Neural cell (in vitro differentiated cells): ENCODE measurements around the gene SPATA32. TPM values are rescaled to one million over a fixed set of nuclear protein-coding genes. Genes with fewer than 3 reads are reported as not detected.

ENCODE experiments used
- H2AFZ ChIP-seq: fragments of 200-600, 300-800 bp; sonication (generic), shearing (Covaris generic); 2 replicates; pipeline ENCODE4 v1.6.0; 2014; ENCODE audit warnings: low read depth, mild to moderate bottlenecking, antibody characterized with exemption, low read length, moderate library complexity
- H3F3A ChIP-seq: fragments of 200-600 bp; shearing (Covaris generic); 2 replicates; pipeline ENCODE4 v1.6.1; 2016; ENCODE audit warnings: mild to moderate bottlenecking, moderate library complexity, mixed read lengths, antibody characterized with exemption, low read length; ENCODE audit not compliant: insufficient read depth, poor library complexity, severe bottlenecking
- H3K27ac ChIP-seq: fragments of 200-600, 300-800 bp; sonication (generic), shearing (Covaris generic); 2 replicates; pipeline ENCODE4 v1.5.1; 2014; ENCODE audit warnings: mild to moderate bottlenecking, low read length, moderate library complexity
- H3K27me3 ChIP-seq: fragments of 300-800, 200-600 bp; sonication (generic), shearing (Covaris generic); 2 replicates; pipeline ENCODE4 v1.6.0; 2014; ENCODE audit warnings: mild to moderate bottlenecking, low read depth, low read length, moderate library complexity; ENCODE audit not compliant: insufficient read depth
- H3K36me3 ChIP-seq: fragments of 300-800, 200-600 bp; sonication (generic), shearing (Covaris generic); 2 replicates; pipeline ENCODE4 v1.5.1; 2014; ENCODE audit warnings: mild to moderate bottlenecking, antibody characterized with exemption, low read length, moderate library complexity; ENCODE audit not compliant: insufficient read depth
- H3K4me2 ChIP-seq: fragments of 300-800, 200-600 bp; sonication (generic), shearing (Covaris generic); 2 replicates; pipeline ENCODE4 v1.6.0; 2014; ENCODE audit warnings: mild to moderate bottlenecking, low read length
- H3K4me3 ChIP-seq: fragments of 300-800, 200-600 bp; sonication (generic), shearing (Covaris generic); 2 replicates; pipeline ENCODE4 v1.5.1; 2014; ENCODE audit warnings: mild to moderate bottlenecking, low read length, moderate library complexity
- H3K79me2 ChIP-seq: fragments of 200-600 bp; shearing (Covaris generic); replicated peaks from 2 replicates; pipeline ENCODE4 v1.6.0; 2014; ENCODE audit warnings: mild to moderate bottlenecking, low read length, moderate library complexity; ENCODE audit not compliant: insufficient read depth
- H3K9ac ChIP-seq: fragments of 300-800, 200-600 bp; sonication (generic), shearing (Covaris generic); 2 replicates; pipeline ENCODE4 v1.6.1; 2016; ENCODE audit warnings: mild to moderate bottlenecking, low read length, mixed read lengths
- H3K9me2 ChIP-seq: fragments of 200-600 bp; shearing (Covaris generic); 2 replicates; pipeline ENCODE4 v1.6.1; 2016; ENCODE audit warnings: mild to moderate bottlenecking, low read length, mixed read lengths; ENCODE audit not compliant: insufficient read depth
- H3K9me3 ChIP-seq: fragments of 200-600, 300-800 bp; sonication (generic), shearing (Covaris generic); 2 replicates; pipeline ENCODE4 v1.6.1; 2016; ENCODE audit warnings: mild to moderate bottlenecking, mixed run types, low read length, moderate library complexity, mixed read lengths
- H4K20me1 ChIP-seq: fragments of 200-600 bp; shearing (Covaris generic); 2 replicates; pipeline ENCODE4 v1.6.1; 2016; ENCODE audit warnings: mild to moderate bottlenecking, mixed run types; ENCODE audit not compliant: insufficient read depth
- EP300 ChIP-seq: fragments of 450-650 bp; conservative IDR thresholded peaks from 2 replicates; pipeline ENCODE4 v1.6.1; 2014; ENCODE audit warnings: antibody characterized with exemption, mild to moderate bottlenecking, moderate library complexity; ENCODE audit not compliant: poor library complexity, severe bottlenecking
- EZH2 ChIP-seq: fragments of 200-600, 300-800 bp; shearing (Covaris generic), sonication (generic); IDR thresholded peaks from 2 replicates; pipeline ENCODE4 v1.6.1; 2014; ENCODE audit warnings: antibody characterized with exemption, low read length, borderline replicate concordance, mild to moderate bottlenecking; ENCODE audit not compliant: insufficient read depth, poor library complexity, severe bottlenecking
- MXI1 ChIP-seq: fragments of 450-650 bp; conservative IDR thresholded peaks from 2 replicates; pipeline ENCODE4 v1.6.1; 2014; ENCODE audit warnings: antibody characterized with exemption, mild to moderate bottlenecking; ENCODE audit not compliant: poor library complexity, severe bottlenecking
- POLR2AphosphoS5 ChIP-seq: IDR thresholded peaks from 2 replicates; pipeline ENCODE4 v1.6.1; 2012
- RAD21 ChIP-seq: fragments of 450-650 bp; conservative IDR thresholded peaks from 2 replicates; pipeline ENCODE4 v1.6.1; 2014; ENCODE audit warnings: antibody characterized with exemption, mild to moderate bottlenecking, moderate library complexity
- REST ChIP-seq: IDR thresholded peaks from 2 replicates; pipeline ENCODE4 v1.6.1; 2012; ENCODE audit warnings: borderline replicate concordance
- SMC3 ChIP-seq: fragments of 450-650 bp; conservative IDR thresholded peaks from 2 replicates; pipeline ENCODE4 v1.6.1; 2014; ENCODE audit warnings: antibody characterized with exemption, mild to moderate bottlenecking, moderate library complexity; ENCODE audit not compliant: poor library complexity
- TAF1 ChIP-seq: IDR thresholded peaks from 2 replicates; pipeline ENCODE4 v1.6.1; 2012; ENCODE audit warnings: low read depth
- polyA plus RNA-seq: library from polyadenylated mRNA; depleted of rRNA; stranded (reverse); fragments of >200 nt; gene quantifications from 2 replicates; pipeline ENCODE4 v1.2.3, GENCODE V29; 2014
- TF ChIP-seq, protein P1 (sequence below): fragments of 450-650 bp; IDR thresholded peaks from 2 replicates; pipeline ENCODE4 v1.5.1; 2014; ENCODE audit warnings: antibody characterized with exemption, mild to moderate bottlenecking, moderate library complexity; ENCODE audit not compliant: poor library complexity, severe bottlenecking

The SPATA32 gene
- polyA plus RNA-seq, 1 donor from 2014 or later: not detected

DNA sequence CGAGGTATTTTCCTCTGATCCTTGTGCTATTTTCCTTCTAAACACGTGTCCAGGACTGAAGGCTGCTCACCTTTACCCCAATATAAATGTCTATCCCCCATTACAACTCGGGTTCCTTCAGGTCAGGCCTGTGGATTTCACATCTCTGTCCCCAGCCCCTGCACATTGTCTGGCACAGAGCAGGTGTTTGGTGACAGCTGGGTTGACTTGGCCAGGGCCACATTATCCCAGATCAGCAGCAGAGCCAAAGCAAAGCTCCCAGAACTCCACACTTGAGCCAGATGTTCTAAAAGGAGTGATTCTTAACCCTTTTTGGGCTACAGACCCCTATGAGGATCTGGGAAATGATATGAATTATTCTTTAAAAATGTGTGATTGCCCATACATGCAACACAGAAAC, 18.0 kb upstream of the SPATA32 start:
- H3K36me3 ChIP-seq: no peaks in the 10 kb centered on the region
- no peaks in the 10 kb centered on the region for H3K27me3 ChIP-seq
- H4K20me1 ChIP-seq: no peaks in the 10 kb centered on the region
- H2AFZ ChIP-seq: no peak overlapping the region
- no peaks in the 10 kb centered on the region for H3K79me2 ChIP-seq
- H3K4me3 ChIP-seq: no peak overlapping the region
- no peaks in the 10 kb centered on the region for H3K9me2 ChIP-seq
- no peaks in the 10 kb centered on the region for H3K9me3 ChIP-seq
- H3K4me2 ChIP-seq: no peak overlapping the region
- no peak overlapping the region for H3K9ac ChIP-seq
- H3K27ac ChIP-seq: no peak overlapping the region
- TF ChIP-seq RAD21: no peak
- TF ChIP-seq EZH2: no peak
- TF ChIP-seq SMC3: no peak
- TF ChIP-seq, protein P1, sequence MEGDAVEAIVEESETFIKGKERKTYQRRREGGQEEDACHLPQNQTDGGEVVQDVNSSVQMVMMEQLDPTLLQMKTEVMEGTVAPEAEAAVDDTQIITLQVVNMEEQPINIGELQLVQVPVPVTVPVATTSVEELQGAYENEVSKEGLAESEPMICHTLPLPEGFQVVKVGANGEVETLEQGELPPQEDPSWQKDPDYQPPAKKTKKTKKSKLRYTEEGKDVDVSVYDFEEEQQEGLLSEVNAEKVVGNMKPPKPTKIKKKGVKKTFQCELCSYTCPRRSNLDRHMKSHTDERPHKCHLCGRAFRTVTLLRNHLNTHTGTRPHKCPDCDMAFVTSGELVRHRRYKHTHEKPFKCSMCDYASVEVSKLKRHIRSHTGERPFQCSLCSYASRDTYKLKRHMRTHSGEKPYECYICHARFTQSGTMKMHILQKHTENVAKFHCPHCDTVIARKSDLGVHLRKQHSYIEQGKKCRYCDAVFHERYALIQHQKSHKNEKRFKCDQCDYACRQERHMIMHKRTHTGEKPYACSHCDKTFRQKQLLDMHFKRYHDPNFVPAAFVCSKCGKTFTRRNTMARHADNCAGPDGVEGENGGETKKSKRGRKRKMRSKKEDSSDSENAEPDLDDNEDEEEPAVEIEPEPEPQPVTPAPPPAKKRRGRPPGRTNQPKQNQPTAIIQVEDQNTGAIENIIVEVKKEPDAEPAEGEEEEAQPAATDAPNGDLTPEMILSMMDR: no peak
- no peak for TF ChIP-seq POLR2AphosphoS5
- no peak for TF ChIP-seq MXI1
- TF ChIP-seq TAF1: no peak
- no peak for TF ChIP-seq REST
- no peak for TF ChIP-seq EP300
- peaks cover 4% of the 10 kb centered on the region for H3F3A ChIP-seq

GRCh38 chr17:45277992-45278391, 16.1 kb upstream of the SPATA32 start:
- no peak overlapping the region for H2AFZ ChIP-seq
- no peak overlapping the region for H3K4me3 ChIP-seq
- H3K9me2 ChIP-seq: no peaks in the 10 kb centered on the region
- H3K36me3 ChIP-seq: no peaks in the 10 kb centered on the region
- H3K4me2 ChIP-seq: no peak overlapping the region
- no peaks in the 10 kb centered on the region for H3K9me3 ChIP-seq
- TF ChIP-seq, protein P1: no peak
- TF ChIP-seq MXI1 (no peak), REST (no peak), TAF1 (no peak), SMC3 (no peak), EP300 (no peak), EZH2 (no peak), POLR2AphosphoS5 (no peak), RAD21 (no peak)
- peaks cover 4% of the 10 kb centered on the region for H3F3A ChIP-seq
- no peaks in the 10 kb centered on the region for H4K20me1 ChIP-seq
- H3K79me2 ChIP-seq: no peaks in the 10 kb centered on the region
- H3K9ac ChIP-seq: no peak overlapping the region
- H3K27me3 ChIP-seq: no peaks in the 10 kb centered on the region
- no peak overlapping the region for H3K27ac ChIP-seq
